Measurements from ENCODE around the gene CDK16.

Gene CDK16

GRCh38 chrX:47264483-47265173, 46.1 kb downstream of the CDK16 start:
- H3K4me3 ChIP-seq (ENCODE audit: extremely low read depth, insufficient read depth, low read length, poor library complexity, severe bottlenecking) = no peak overlapping the region
- peaks cover 6% of the 10 kb centered on the region for H3K4me1 ChIP-seq (ENCODE audit: control insufficient read depth, insufficient read depth, low read length, poor library complexity, severe bottlenecking)
- no peaks in the 10 kb centered on the region for H3K9me3 ChIP-seq (ENCODE audit: control insufficient read depth, low read length)
- 80 to 90% methylated on average over 1 to 2 of the region's 7 CpGs for WGBS, 2 experiments (ENCODE audit: insufficient coverage in 2 of 2)
- H3K36me3 ChIP-seq (ENCODE audit: control insufficient read depth, insufficient read depth, low read length) = no peaks in the 10 kb centered on the region
- H3K27ac ChIP-seq (ENCODE audit: low read depth, low read length, severe bottlenecking) = peak overlapping the region; percentile 71

GRCh38 chrX:47266643-47267042, 48.2 kb downstream of the CDK16 start:
- H3K9me3 ChIP-seq (ENCODE audit: control insufficient read depth, low read length) = no peaks in the 10 kb centered on the region
- WGBS, 2 experiments (ENCODE audit: insufficient coverage in 2 of 2) = 54 to 73% methylated on average over 4 of the region's 7 CpGs
- H3K36me3 ChIP-seq (ENCODE audit: control insufficient read depth, insufficient read depth, low read length) = no peaks in the 10 kb centered on the region
- no peak overlapping the region for H3K27ac ChIP-seq (ENCODE audit: low read depth, low read length, severe bottlenecking)
- no peak overlapping the region for H3K4me3 ChIP-seq (ENCODE audit: extremely low read depth, insufficient read depth, low read length, poor library complexity, severe bottlenecking)
- peaks cover 6% of the 10 kb centered on the region for H3K4me1 ChIP-seq (ENCODE audit: control insufficient read depth, insufficient read depth, low read length, poor library complexity, severe bottlenecking)

- Histone ChIP-seq H3K36me3 (ENCODE audit: control insufficient read depth, insufficient read depth, low read length) (no peaks in the 10 kb centered on the region), H3K4me3 (ENCODE audit: extremely low read depth, insufficient read depth, low read length, poor library complexity, severe bottlenecking) (no peak overlapping the region), H3K4me1 (ENCODE audit: control insufficient read depth, insufficient read depth, low read length, poor library complexity, severe bottlenecking) (no peaks in the 10 kb centered on the region), H3K9me3 (ENCODE audit: control insufficient read depth, low read length) (no peaks in the 10 kb centered on the region), H3K27ac (ENCODE audit: low read depth, low read length, severe bottlenecking) (no peak overlapping the region)
- 100% methylated on average over 1 of the region's 2 CpGs; no CpG with 5 or more reads in 1 of the 2 experiments for whole genome bisulfite sequencing, 2 experiments (ENCODE audit: insufficient coverage in 2 of 2)
Measured at GRCh38 chrX:47272013-47272408, 53.5 kb downstream of the CDK16 start.

GRCh38 chrX:47273011-47273730, 54.7 kb downstream of the CDK16 start:
- 53 to 86% methylated on average over 1 to 3 of the region's 7 CpGs for WGBS, 2 experiments (ENCODE audit: insufficient coverage in 2 of 2)
- H3K4me3 ChIP-seq (ENCODE audit: extremely low read depth, insufficient read depth, low read length, poor library complexity, severe bottlenecking) = no peak overlapping the region

GRCh38 chrX:47278691-47279090, 60.2 kb downstream of the CDK16 start:
- no peaks in the 10 kb centered on the region for H3K36me3 ChIP-seq (ENCODE audit: control insufficient read depth, insufficient read depth, low read length)
- no peaks in the 10 kb centered on the region for H3K4me1 ChIP-seq (ENCODE audit: control insufficient read depth, insufficient read depth, low read length, poor library complexity, severe bottlenecking)
- no peak overlapping the region for H3K27ac ChIP-seq (ENCODE audit: low read depth, low read length, severe bottlenecking)
- WGBS, 2 experiments (ENCODE audit: insufficient coverage in 2 of 2) = 100% methylated on average over 1 of the region's 2 CpGs; no CpG with 5 or more reads in 1 of the 2 experiments
- no peak overlapping the region for H3K4me3 ChIP-seq (ENCODE audit: extremely low read depth, insufficient read depth, low read length, poor library complexity, severe bottlenecking)
- H3K9me3 ChIP-seq (ENCODE audit: control insufficient read depth, low read length) = no peaks in the 10 kb centered on the region

More at GRCh38 chrX:47273011-47273730, 54.7 kb downstream of the CDK16 start:
- Histone ChIP-seq H3K27ac (ENCODE audit: low read depth, low read length, severe bottlenecking) (no peak overlapping the region), H3K4me1 (ENCODE audit: control insufficient read depth, insufficient read depth, low read length, poor library complexity, severe bottlenecking) (no peaks in the 10 kb centered on the region), H3K9me3 (ENCODE audit: control insufficient read depth, low read length) (no peaks in the 10 kb centered on the region), H3K36me3 (ENCODE audit: control insufficient read depth, insufficient read depth, low read length) (no peaks in the 10 kb centered on the region)

All from mesodermal cell (in vitro differentiated cells).